Vagina (tissue), 2 donors: ENCODE results near the gene BTRC. TPM values are rescaled to one million over a fixed set of nuclear protein-coding genes. Genes with fewer than 3 reads are reported as not detected.
"Not testable (repeated sequence)": the region's sequence is repeated elsewhere in the genome, so short reads cannot be mapped to it uniquely, and the experiment has no call there.

ENCODE experiments used
- DNase-seq, 2 donors: peaks; one replicate each; pipeline ENCODE4 v3.0.0-alpha.2; 2017; ENCODE audit errors: extremely low spot score in 2 of 2
- H3K27ac ChIP-seq: fragments of 200-600 bp; sonication (generic); one replicate; pipeline ENCODE4 v1.5.1; 2019
- H3K27me3 ChIP-seq: fragments of 200-600 bp; sonication (generic); one replicate; pipeline ENCODE4 v1.5.1; 2019
- H3K36me3 ChIP-seq, 2 donors: fragments of 200-600 bp; sonication (generic); one replicate each; pipeline ENCODE4 v1.5.1; 2017 to 2019
- H3K4me1 ChIP-seq: fragments of 200-600 bp; sonication (generic); one replicate; pipeline ENCODE4 v1.5.1; 2019
- H3K4me3 ChIP-seq, 2 donors: fragments of 200-600 bp; sonication (generic); 1 replicate in 1 of 2; 2 replicates in 1 of 2; pipeline ENCODE4 v1.5.1; 2016 to 2019
- H3K9me3 ChIP-seq: fragments of 200-600 bp; sonication (generic); one replicate; pipeline ENCODE4 v1.5.1; 2019
- POLR2A ChIP-seq, 2 donors: fragments of 450-650 bp; IDR thresholded peaks; one replicate each; pipeline ENCODE4 v1.6.1; 2017; ENCODE audit warnings: antibody characterized with exemption in 2 of 2, mild to moderate bottlenecking in 2 of 2, moderate library complexity in 2 of 2
- POLR2AphosphoS5 ChIP-seq, 2 donors: sonication (generic); formaldehyde crosslinking; IDR thresholded peaks; one replicate each; pipeline ENCODE4 v1.9.0; 2017; ENCODE audit warnings: antibody characterized with exemption in 2 of 2, mild to moderate bottlenecking in 2 of 2, low read depth in 1 of 2; ENCODE audit not compliant: insufficient read depth in 1 of 2
- intact Hi-C: fragments of 100-400 bp; cut with DNase I; formaldehyde crosslinking; loops from one replicate; pipeline ENCODE4 v1.15.1; 2023
- total RNA-seq: library from RNA; depleted of rRNA; stranded (reverse); fragments of >200 nt; gene quantifications from one replicate; pipeline ENCODE4 v1.2.3, GENCODE V29; 2016
- TF ChIP-seq, protein P1 (sequence below), 3 experiments: fragments of 450-650 bp in 2 of 3; fragments of 200-600 bp in 1 of 3; sonication (generic) in 1 of 3; IDR thresholded peaks; one replicate each; pipeline ENCODE4 v1.5.1; 2017 to 2019; ENCODE audit warnings: antibody characterized with exemption in 3 of 3, mild to moderate bottlenecking in 2 of 3, moderate library complexity in 2 of 3

Gene BTRC
- total RNA-seq, 1 donor from 2014 or later, result 12.5 TPM

DNA sequence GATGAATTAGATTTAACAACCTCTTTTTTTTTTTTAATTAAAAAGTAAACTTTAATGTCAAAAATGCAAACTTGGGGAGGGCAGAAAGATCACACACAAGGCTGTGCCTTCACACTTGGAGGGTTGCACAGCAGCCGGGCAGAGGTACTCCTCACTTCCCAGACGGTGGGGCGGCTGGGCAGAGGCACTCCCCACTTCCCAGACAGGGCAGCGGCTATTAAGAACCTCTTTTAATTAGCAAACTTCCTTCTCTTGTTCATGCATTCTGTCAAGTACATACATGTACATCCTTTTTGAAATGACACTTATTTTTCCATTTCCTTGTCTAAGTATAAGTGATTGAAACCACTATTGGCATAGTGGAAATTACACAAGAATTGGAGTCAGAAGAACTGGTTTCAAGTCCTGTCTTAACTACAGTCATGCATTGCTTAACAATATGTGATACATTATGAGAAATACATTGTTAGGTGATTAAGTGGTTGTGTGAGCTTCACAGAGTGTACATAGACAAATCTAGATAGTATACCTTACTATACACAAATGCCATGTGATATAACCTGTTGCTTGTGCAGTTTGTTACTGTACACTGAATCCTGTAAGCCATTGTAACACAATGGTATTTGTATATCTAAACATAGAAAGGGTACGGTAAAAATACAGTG, 26.5 kb downstream of the BTRC start:
- Histone ChIP-seq H3K9me3 (no peaks in the 10 kb centered on the region), H3K36me3 (no peaks in the 10 kb centered on the region), H3K4me3 (no peak overlapping the region), H3K27ac (no peak overlapping the region), H3K4me1 (peaks cover 12% of the 10 kb centered on the region), H3K27me3 (no peaks in the 10 kb centered on the region)
- intact Hi-C loops, result no loop called here
- TF ChIP-seq POLR2AphosphoS5 (IDR thresholded peaks at IDR 0.05; ENCODE audit: insufficient read depth in 1 of 2, low read depth in 1 of 2) (peak in 1 of 2 donors; percentile 59), POLR2A (IDR thresholded peaks at IDR 0.05) (no peak)
- no peak for DNase-seq

GRCh38 chr10:101385866-101386658, 32.1 kb downstream of the BTRC start:
- H3K9me3 ChIP-seq, result no peaks in the 10 kb centered on the region
- no peak overlapping the region for H3K4me3 ChIP-seq
- H3K27ac ChIP-seq, result no peak overlapping the region
- TF ChIP-seq POLR2A (IDR thresholded peaks at IDR 0.05) (no peak), POLR2AphosphoS5 (IDR thresholded peaks at IDR 0.05; ENCODE audit: insufficient read depth in 1 of 2, low read depth in 1 of 2) (no peak)
- TF ChIP-seq, protein P1, sequence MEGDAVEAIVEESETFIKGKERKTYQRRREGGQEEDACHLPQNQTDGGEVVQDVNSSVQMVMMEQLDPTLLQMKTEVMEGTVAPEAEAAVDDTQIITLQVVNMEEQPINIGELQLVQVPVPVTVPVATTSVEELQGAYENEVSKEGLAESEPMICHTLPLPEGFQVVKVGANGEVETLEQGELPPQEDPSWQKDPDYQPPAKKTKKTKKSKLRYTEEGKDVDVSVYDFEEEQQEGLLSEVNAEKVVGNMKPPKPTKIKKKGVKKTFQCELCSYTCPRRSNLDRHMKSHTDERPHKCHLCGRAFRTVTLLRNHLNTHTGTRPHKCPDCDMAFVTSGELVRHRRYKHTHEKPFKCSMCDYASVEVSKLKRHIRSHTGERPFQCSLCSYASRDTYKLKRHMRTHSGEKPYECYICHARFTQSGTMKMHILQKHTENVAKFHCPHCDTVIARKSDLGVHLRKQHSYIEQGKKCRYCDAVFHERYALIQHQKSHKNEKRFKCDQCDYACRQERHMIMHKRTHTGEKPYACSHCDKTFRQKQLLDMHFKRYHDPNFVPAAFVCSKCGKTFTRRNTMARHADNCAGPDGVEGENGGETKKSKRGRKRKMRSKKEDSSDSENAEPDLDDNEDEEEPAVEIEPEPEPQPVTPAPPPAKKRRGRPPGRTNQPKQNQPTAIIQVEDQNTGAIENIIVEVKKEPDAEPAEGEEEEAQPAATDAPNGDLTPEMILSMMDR (IDR thresholded peaks at IDR 0.05), result no peak
- no peaks in the 10 kb centered on the region for H3K27me3 ChIP-seq
- peaks cover 20% of the 10 kb centered on the region for H3K4me1 ChIP-seq
- intact Hi-C loops, result no loop called here
- H3K36me3 ChIP-seq, result no peaks in the 10 kb centered on the region
- no peak for DNase-seq

DNA sequence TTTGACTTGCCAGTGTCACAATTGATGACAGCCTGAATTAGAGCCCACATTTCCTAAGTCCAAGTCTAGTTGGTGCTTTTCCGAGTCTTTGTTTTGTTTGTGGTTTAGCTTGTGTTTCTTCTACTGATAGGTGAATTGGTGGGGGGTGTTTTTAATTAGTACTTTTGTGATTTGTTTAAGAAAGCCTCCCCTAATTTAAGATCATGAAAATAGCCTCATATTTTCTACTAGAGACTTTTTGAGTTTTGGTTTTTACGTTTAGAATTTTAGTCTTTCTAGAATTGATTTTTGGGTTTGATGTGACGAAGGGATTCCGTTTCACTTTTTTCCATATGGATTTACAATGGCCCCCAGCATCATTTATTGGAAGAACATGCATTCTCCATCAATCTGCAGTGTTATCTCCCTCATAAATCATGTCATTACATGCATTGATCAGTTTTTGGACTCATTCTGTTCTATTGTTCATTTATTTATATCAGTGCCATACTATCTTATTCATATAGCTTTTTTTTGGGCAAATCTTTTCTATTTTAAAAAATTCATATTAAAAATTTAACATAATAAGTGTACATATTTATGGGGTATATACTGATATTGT, 32.8 kb downstream of the BTRC start:
- H3K27ac ChIP-seq, result no peak overlapping the region
- intact Hi-C loops, result no loop called here
- TF ChIP-seq, protein P1 (IDR thresholded peaks at IDR 0.05), result no peak
- TF ChIP-seq POLR2A (IDR thresholded peaks at IDR 0.05) (no peak), POLR2AphosphoS5 (IDR thresholded peaks at IDR 0.05; ENCODE audit: insufficient read depth in 1 of 2, low read depth in 1 of 2) (no peak)

GRCh38 chr10:101388676-101389276, 34.8 kb downstream of the BTRC start:
- TF ChIP-seq POLR2A (IDR thresholded peaks at IDR 0.05) (no peak), POLR2AphosphoS5 (IDR thresholded peaks at IDR 0.05; ENCODE audit: insufficient read depth in 1 of 2, low read depth in 1 of 2) (no peak)
- TF ChIP-seq, protein P1 (IDR thresholded peaks at IDR 0.05), result no peak
- no peak for DNase-seq
- Histone ChIP-seq H3K27me3 (no peaks in the 10 kb centered on the region), H3K9me3 (no peaks in the 10 kb centered on the region), H3K27ac (no peak overlapping the region), H3K4me3 (no peak overlapping the region), H3K36me3 (no peaks in the 10 kb centered on the region), H3K4me1 (peaks cover 20% of the 10 kb centered on the region)
- intact Hi-C loops, result no loop called here

More for the DNA sequence above, 32.8 kb downstream of the BTRC start:
- peaks cover 20% of the 10 kb centered on the region for H3K4me1 ChIP-seq
- H3K9me3 ChIP-seq, result no peaks in the 10 kb centered on the region
- no peak for DNase-seq
- no peaks in the 10 kb centered on the region for H3K27me3 ChIP-seq
- H3K36me3 ChIP-seq, result no peaks in the 10 kb centered on the region
- no peak overlapping the region for H3K4me3 ChIP-seq

- intact Hi-C loops, DNase-seq, H3K36me3 ChIP-seq, H3K27ac ChIP-seq, H3K27me3 ChIP-seq, H3K9me3 ChIP-seq, H3K4me3 ChIP-seq: not testable (repeated sequence)
- H3K4me1 ChIP-seq, result peaks cover 26% of the 10 kb centered on the region
These were observed 35.6 kb downstream of the BTRC start for GRCh38 chr10:101389532-101389931.
